H1 (cell line): ENCODE data around the gene ACCSL. TPM values are rescaled to one million over a fixed set of nuclear protein-coding genes. Genes with fewer than 3 reads are reported as not detected.

Experiments used
- CTCF ChIA-PET: fragments of 300-600 bp; sonication (Branson Sonifier 250); formaldehyde crosslinking; loops from one replicate; lab custom pipeline; 2021; ENCODE audit not compliant: partially characterized antibody; lab: Charles Lee
- POLR2A ChIA-PET: fragments of 300-600 bp; sonication (Branson Sonifier 250); formaldehyde crosslinking; loops from one replicate; lab custom pipeline; 2021; ENCODE audit warnings: inconsistent platforms; ENCODE audit not compliant: partially characterized antibody; lab: Charles Lee
- DNase-seq, 2 experiments: peaks; one replicate each; pipeline versions ENCODE4 v3.0.0 to v3.0.0-alpha.2; 2010 to 2022; ENCODE audit warnings: low spot score in 2 of 2, low read depth in 1 of 2, mixed read lengths in 1 of 2
- FAIRE-seq: peaks from 2 replicates; lab custom pipeline; 2011; peaks lifted over from hg19 to GRCh38; lab: Jason Lieb, UNC
- H2AFZ ChIP-seq: 2 replicates; pipeline ENCODE4 v1.8.1; 2012; ENCODE audit warnings: low read length, inconsistent platforms
- H2AK5ac ChIP-seq: 2 replicates; pipeline ENCODE4 v1.6.1; 2013; ENCODE audit warnings: low read depth, low read length
- H2BK120ac ChIP-seq: replicated peaks from 2 replicates; pipeline ENCODE3; 2013; ENCODE audit warnings: low read depth, low read length, inconsistent platforms
- H2BK12ac ChIP-seq: 2 replicates; pipeline ENCODE4 v1.6.1; 2013; ENCODE audit warnings: low read depth, low read length
- H2BK15ac ChIP-seq: 2 replicates; pipeline ENCODE4 v1.6.1; 2013; ENCODE audit warnings: low read length
- H2BK20ac ChIP-seq: 2 replicates; pipeline ENCODE4 v1.6.1; 2013; ENCODE audit warnings: low read length
- H2BK5ac ChIP-seq: 2 replicates; pipeline ENCODE4 v1.6.1; 2013; ENCODE audit warnings: low read depth, low read length
- H3K14ac ChIP-seq: 2 replicates; pipeline ENCODE4 v1.6.1; 2013; ENCODE audit warnings: inconsistent platforms; ENCODE audit not compliant: insufficient read length
- H3K18ac ChIP-seq: 2 replicates; pipeline ENCODE4 v1.6.1; 2013; ENCODE audit warnings: low read length; ENCODE audit errors: extremely low read depth
- H3K23ac ChIP-seq: 2 replicates; pipeline ENCODE4 v1.6.1; 2013; ENCODE audit warnings: inconsistent platforms; ENCODE audit not compliant: insufficient read length
- H3K23me2 ChIP-seq: 2 replicates; pipeline ENCODE4 v1.6.1; 2013; ENCODE audit warnings: low read depth, low read length
- H3K27ac ChIP-seq: 2 replicates; pipeline ENCODE4 v1.6.1; 2011; ENCODE audit warnings: low read depth, low read length, inconsistent platforms
- H3K27me3 ChIP-seq, 4 experiments: replicated peaks in 1 of 4; 1 replicate in 1 of 4; 2 replicates in 3 of 4; pipeline versions ENCODE4 v1.6.1 to v1.8.1; 2011 to 2013; ENCODE audit warnings: low read length in 3 of 4, mild to moderate bottlenecking in 3 of 4, inconsistent platforms in 2 of 4, mixed read lengths in 2 of 4, moderate library complexity in 1 of 4; ENCODE audit not compliant: control insufficient read depth in 3 of 4, insufficient read depth in 3 of 4; ENCODE audit errors: extremely low read depth in 1 of 4
- H3K36me3 ChIP-seq, 4 experiments: 2 replicates each; pipeline versions ENCODE4 v1.6.1 to v1.8.1; 2011 to 2013; ENCODE audit warnings: mild to moderate bottlenecking in 4 of 4, low read length in 3 of 4, moderate library complexity in 2 of 4, control low read depth in 1 of 4, inconsistent platforms in 1 of 4; ENCODE audit not compliant: insufficient read depth in 4 of 4, control insufficient read depth in 2 of 4
- H3K4ac ChIP-seq: replicated peaks from 2 replicates; pipeline ENCODE3; 2013; ENCODE audit warnings: low read length, low read depth, mixed read lengths, inconsistent platforms; ENCODE audit not compliant: insufficient read length
- H3K4me1 ChIP-seq, 4 experiments: replicated peaks in 1 of 4; 1 replicate in 1 of 4; 2 replicates in 3 of 4; pipeline versions ENCODE4 v1.6.1 to v1.8.1; 2011 to 2013; ENCODE audit warnings: low read length in 3 of 4, inconsistent platforms in 2 of 4, mixed read lengths in 1 of 4; ENCODE audit not compliant: insufficient read depth in 4 of 4, control insufficient read depth in 3 of 4
- H3K4me2 ChIP-seq, 2 experiments: 2 replicates each; pipeline versions ENCODE4 v1.6.1 to v1.8.1; 2011 to 2013; ENCODE audit warnings: low read depth in 2 of 2, low read length in 2 of 2, control low read depth in 1 of 2, inconsistent platforms in 1 of 2, mild to moderate bottlenecking in 1 of 2; ENCODE audit not compliant: insufficient read depth in 1 of 2
- H3K4me3 ChIP-seq, 4 experiments: fragments of 200-600, 300-600 bp in 1 of 4; sonication (generic), shearing (Covaris generic), sonication (Bioruptor Twin) in 1 of 4; 2 replicates each; pipeline versions ENCODE4 v1.5.1 to v1.8.1; 2011 to 2016; ENCODE audit warnings: low read length in 4 of 4, low read depth in 3 of 4, control low read depth in 2 of 4, inconsistent platforms in 2 of 4, mild to moderate bottlenecking in 2 of 4, mixed read lengths in 1 of 4, moderate library complexity in 1 of 4; ENCODE audit not compliant: insufficient read depth in 2 of 4; ENCODE audit errors: extremely low read depth in 1 of 4
- H3K56ac ChIP-seq: replicated peaks from 2 replicates; pipeline ENCODE3; 2013; ENCODE audit warnings: low read depth, mild to moderate bottlenecking, mixed read lengths, low read length, inconsistent platforms; ENCODE audit not compliant: insufficient read length
- H3K79me1 ChIP-seq: 2 replicates; pipeline ENCODE4 v1.6.1; 2013; ENCODE audit warnings: low read depth, low read length, control low read depth
- H3K79me2 ChIP-seq, 2 experiments: 2 replicates each; pipeline versions ENCODE4 v1.6.1 to v1.8.1; 2012 to 2013; ENCODE audit warnings: low read length in 2 of 2, mild to moderate bottlenecking in 2 of 2, inconsistent platforms in 1 of 2; ENCODE audit not compliant: insufficient read depth in 2 of 2, control insufficient read depth in 1 of 2
- H3K9ac ChIP-seq, 4 experiments: replicated peaks in 1 of 4; 1 replicate in 1 of 4; 2 replicates in 3 of 4; pipeline versions ENCODE4 v1.6.1 to v1.8.1; 2011 to 2013; ENCODE audit warnings: low read depth in 3 of 4, low read length in 3 of 4, control low read depth in 2 of 4, mild to moderate bottlenecking in 2 of 4, moderate library complexity in 2 of 4, inconsistent platforms in 1 of 4; ENCODE audit errors: extremely low read depth in 1 of 4
- H3K9me3 ChIP-seq, 2 experiments: 2 replicates each; pipeline versions ENCODE4 v1.6.1 to v1.8.1; 2012 to 2013; ENCODE audit warnings: mild to moderate bottlenecking in 2 of 2, moderate library complexity in 2 of 2, control low read depth in 1 of 2, inconsistent platforms in 1 of 2, low read depth in 1 of 2, low read length in 1 of 2, mixed read lengths in 1 of 2; ENCODE audit not compliant: insufficient read depth in 2 of 2
- H4K20me1 ChIP-seq, 2 experiments: replicated peaks in 1 of 2; 2 replicates each; pipeline versions ENCODE3 to v1.8.1; 2011 to 2013; ENCODE audit warnings: inconsistent platforms in 2 of 2, low read length in 2 of 2, mild to moderate bottlenecking in 1 of 2; ENCODE audit not compliant: insufficient read depth in 2 of 2, control insufficient read depth in 1 of 2
- H4K5ac ChIP-seq: 2 replicates; pipeline ENCODE4 v1.6.1; 2013; ENCODE audit warnings: low read length, low read depth, mixed read lengths, inconsistent platforms; ENCODE audit not compliant: insufficient read length
- H4K8ac ChIP-seq: 2 replicates; pipeline ENCODE4 v1.8.0; 2013; ENCODE audit warnings: mild to moderate bottlenecking, moderate library complexity, low read length, inconsistent platforms; ENCODE audit not compliant: insufficient read depth; ENCODE audit errors: extremely low read depth
- H4K91ac ChIP-seq: replicated peaks from 2 replicates; pipeline ENCODE3; 2013; ENCODE audit warnings: low read length, mixed read lengths, inconsistent platforms; ENCODE audit not compliant: insufficient read length
- RAD21 ChIP-seq, 2 experiments: IDR thresholded peaks in 1 of 2; conservative IDR thresholded peaks in 1 of 2; 2 replicates each; pipeline ENCODE4 v1.6.1; 2011; ENCODE audit warnings: low read depth in 2 of 2, low read length in 2 of 2, improper control_type of control experiment in 1 of 2, inconsistent platforms in 1 of 2, mild to moderate bottlenecking in 1 of 2, moderate library complexity in 1 of 2
- RFX5 ChIP-seq: IDR thresholded peaks from 2 replicates; pipeline ENCODE4 v1.6.1; 2011; ENCODE audit warnings: low read depth, low read length, improper control_type of control experiment, borderline replicate concordance
- SIX5 ChIP-seq: IDR thresholded peaks from 2 replicates; pipeline ENCODE4 v1.6.1; 2011; ENCODE audit warnings: mild to moderate bottlenecking, low read depth, low read length
- TBP ChIP-seq: IDR thresholded peaks from 2 replicates; pipeline ENCODE4 v1.6.1; 2011; ENCODE audit warnings: low read depth, low read length, improper control_type of control experiment
- WGBS, 2 experiments: shearing (Covaris generic) in 1 of 2; methylation state at CpG; one replicate each; pipeline versions ENCODE4 v1.1.6 to v1.1.7; 2013 to 2015; ENCODE audit warnings: low lambda C conversion rate in 2 of 2, mixed read lengths in 2 of 2, inconsistent platforms in 1 of 2, low coverage in 1 of 2, missing lambda C conversion rate in 1 of 2; ENCODE audit not compliant: insufficient replicate concordance in 2 of 2, insufficient coverage in 1 of 2, insufficient read length in 1 of 2; ENCODE audit errors: extremely low coverage in 1 of 2, missing lambda C conversion rate in 1 of 2; 5-methylcytosine and 5-hydroxymethylcytosine counted together
- polyA plus RNA-seq, 7 experiments: library from polyadenylated mRNA; depleted of rRNA in 3 of 7; stranded (reverse) in 5 of 7; unstranded in 2 of 7; fragments of >200 nt in 5 of 7; fragments of 200-250 nt in 2 of 7; gene quantifications; 1 replicate in 5 of 7; 2 replicates in 1 of 7; 4 replicates in 1 of 7; pipeline versions ENCODE4 v1.2.1 to v1.2.3, GENCODE V29; 2011 to 2013; ENCODE audit warnings: missing spikeins in 2 of 7, mixed read lengths in 2 of 7
- total RNA-seq: library from RNA; stranded (reverse); fragmentation: NEBNext Ultra II Directional; extraction: Animal tissue kit (Norgen Biotek cat#: 25700); gene quantifications from 2 replicates; pipeline ENCODE4 v1.2.1, GENCODE V29; 2021

The ACCSL gene
- total and polyA plus RNA-seq, 2 of the 8 experiments (the other 6 are each of a cell fraction or from before 2014, with no cell fraction given) = not detected

DNA sequence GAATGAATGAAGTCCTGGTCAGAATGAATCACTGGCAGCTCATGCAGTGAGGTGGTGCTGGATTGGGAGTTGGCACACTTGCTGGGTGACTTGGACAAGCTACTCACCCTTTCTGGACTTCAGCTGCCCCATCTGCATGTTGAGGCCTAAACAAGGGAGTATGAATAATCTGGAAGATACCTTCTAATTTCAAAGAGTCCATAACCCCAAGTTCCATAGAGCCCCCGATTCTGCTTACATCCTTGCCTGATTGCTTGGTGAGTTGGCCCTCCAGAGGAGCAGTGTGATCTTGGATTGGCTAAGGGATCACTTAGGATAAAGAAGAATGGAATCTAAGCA lies 18.3 kb upstream of the ACCSL start:
- Histone ChIP-seq H2BK12ac (peak overlapping the region; percentile 56; the same call in 1 of the 2 replicates), H3K56ac (no peak overlapping the region), H2AK5ac (no peak overlapping the region), H3K27ac (no peak overlapping the region), H2BK20ac (peak overlapping the region; percentile 57; the same call in 1 of the 2 replicates), H3K4me1 (peaks cover 0 to 11% (median 4%) of the 10 kb centered on the region in 4 experiments; a peak in 6 of 7 replicates), H3K27me3 (no peaks in the 10 kb centered on the region), H2BK120ac (no peak overlapping the region), H4K8ac (no peak overlapping the region; the same call in 1 of the 2 replicates), H4K91ac (no peak overlapping the region), H3K23ac (no peak overlapping the region), H3K79me1 (no peaks in the 10 kb centered on the region), H2BK5ac (no peak overlapping the region), H3K79me2 (no peaks in the 10 kb centered on the region), H3K36me3 (no peaks in the 10 kb centered on the region), H3K9ac (no peak overlapping the region), H3K4me3 (no peak overlapping the region), H4K5ac (no peak overlapping the region), H3K14ac (no peak overlapping the region), H4K20me1 (no peaks in the 10 kb centered on the region), H3K23me2 (no peaks in the 10 kb centered on the region), H3K4me2 (no peak overlapping the region), H3K9me3 (peaks cover 0 to 2% of the 10 kb centered on the region in 2 experiments; a peak in 1 of 4 replicates), H3K18ac (no peak overlapping the region; the same call in 1 of the 2 replicates), H2AFZ (no peak overlapping the region), H3K4ac (no peak overlapping the region), H2BK15ac (no peak overlapping the region)
- FAIRE-seq (no peak), DNase-seq (no peak)
- 92% methylated on average over 1 of the region's 1 CpG; no CpG with 5 or more reads in 1 of the 2 experiments for WGBS, 2 experiments
- no peak for TF ChIP-seq RFX5
- TF ChIP-seq SIX5 = no peak
- no peak for TF ChIP-seq TBP
- TF ChIP-seq RAD21 (IDR thresholded peaks at IDR 0.05 in 1 of 2, conservative IDR thresholded peaks at IDR 0.05 in 1 of 2; ENCODE audit: low read depth in 2 of 2, low read length in 2 of 2) = no peak
- ChIA-PET CTCF (interaction anchor here (1.5 kb wide), 1 partner anchor 137 kb away, joined by 4 read pairs; no protein-coding TSS in a partner anchor), POLR2A (interaction anchor here (0.6 kb wide), 1 partner anchor 1787 kb away, joined by 3 read pairs; no protein-coding TSS in a partner anchor)
